Cardiac fibroblast (primary cell): ENCODE measurements around the gene ZMYM2.

Experiments used
- DNase-seq, 2 donors: peaks; one replicate each; pipeline versions ENCODE4 v3.0.0 to v3.0.0-alpha.2; 2010; ENCODE audit warnings: low read depth in 2 of 2
- H3K4me3 ChIP-seq, 2 donors: replicated peaks in 1 of 2; 1 replicate in 1 of 2; 2 replicates in 1 of 2; pipeline ENCODE4 v1.5.1; 2011; ENCODE audit warnings: low read depth in 2 of 2, low read length in 2 of 2, mild to moderate bottlenecking in 2 of 2, moderate library complexity in 1 of 2
- TF ChIP-seq, protein P1 (sequence below): IDR thresholded peaks from one replicate; pipeline ENCODE4 v1.5.1; 2011; ENCODE audit warnings: low read depth, mild to moderate bottlenecking, low read length, inconsistent platforms

ZMYM2 gene

DNA sequence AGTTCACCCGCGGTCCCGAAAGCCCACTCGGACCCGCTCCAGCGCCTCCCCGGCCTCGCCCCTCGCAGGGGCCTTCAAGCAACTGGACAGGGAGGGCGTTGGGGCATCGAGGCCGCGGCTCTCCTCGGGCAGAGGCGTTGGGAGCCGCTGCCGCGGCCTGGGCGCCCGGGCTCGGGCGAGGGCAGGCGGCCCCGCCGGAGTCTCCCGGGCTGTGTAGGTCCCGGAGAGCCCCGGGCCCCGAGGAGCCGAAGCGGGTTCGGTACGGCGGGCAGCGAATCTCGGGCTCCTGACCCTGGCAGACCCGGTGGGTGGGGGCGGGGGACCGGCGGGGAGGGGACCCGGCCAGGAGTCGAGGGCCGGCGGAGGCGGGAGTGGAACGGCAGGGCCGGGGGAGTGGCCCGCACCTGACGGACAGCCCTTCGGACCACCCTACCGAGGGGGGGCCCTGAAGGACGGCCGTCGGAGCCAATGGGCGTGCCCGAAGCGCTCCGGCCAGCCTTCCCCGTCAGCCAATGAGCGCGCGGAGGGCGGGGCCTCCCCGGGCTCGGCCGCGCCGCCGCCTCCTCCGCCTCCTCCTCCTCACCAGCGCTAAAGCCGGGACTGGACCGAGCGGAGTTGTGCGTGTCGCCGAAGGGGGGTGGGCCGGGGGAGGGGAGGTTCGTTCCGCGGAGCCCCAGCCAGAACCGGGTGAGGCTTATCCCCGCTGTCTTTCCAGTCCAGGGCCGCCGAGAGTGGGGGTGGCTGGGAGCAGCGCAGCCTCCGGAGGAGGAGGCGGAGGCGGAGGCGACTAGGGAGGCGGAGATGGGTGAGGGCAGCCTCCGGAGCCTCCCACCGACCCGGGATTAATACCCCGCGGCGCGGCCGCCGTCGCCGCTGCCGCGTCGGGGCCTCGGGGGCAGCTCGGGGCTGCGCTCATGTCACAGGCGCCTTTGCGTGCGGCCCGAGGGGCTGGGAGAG lies at the start of gene ZMYM2:
ZMYM2 (plus strand) TSS at position 573 of the 957 bp plus-strand sequence. CDS start 34,346 bp downstream, outside the sequence.
- peak within 1 kb of the TSS; percentile 90 to 94 for H3K4me3 ChIP-seq
- peak; percentile 96 to 99 for DNase-seq
- TF ChIP-seq, protein P1, sequence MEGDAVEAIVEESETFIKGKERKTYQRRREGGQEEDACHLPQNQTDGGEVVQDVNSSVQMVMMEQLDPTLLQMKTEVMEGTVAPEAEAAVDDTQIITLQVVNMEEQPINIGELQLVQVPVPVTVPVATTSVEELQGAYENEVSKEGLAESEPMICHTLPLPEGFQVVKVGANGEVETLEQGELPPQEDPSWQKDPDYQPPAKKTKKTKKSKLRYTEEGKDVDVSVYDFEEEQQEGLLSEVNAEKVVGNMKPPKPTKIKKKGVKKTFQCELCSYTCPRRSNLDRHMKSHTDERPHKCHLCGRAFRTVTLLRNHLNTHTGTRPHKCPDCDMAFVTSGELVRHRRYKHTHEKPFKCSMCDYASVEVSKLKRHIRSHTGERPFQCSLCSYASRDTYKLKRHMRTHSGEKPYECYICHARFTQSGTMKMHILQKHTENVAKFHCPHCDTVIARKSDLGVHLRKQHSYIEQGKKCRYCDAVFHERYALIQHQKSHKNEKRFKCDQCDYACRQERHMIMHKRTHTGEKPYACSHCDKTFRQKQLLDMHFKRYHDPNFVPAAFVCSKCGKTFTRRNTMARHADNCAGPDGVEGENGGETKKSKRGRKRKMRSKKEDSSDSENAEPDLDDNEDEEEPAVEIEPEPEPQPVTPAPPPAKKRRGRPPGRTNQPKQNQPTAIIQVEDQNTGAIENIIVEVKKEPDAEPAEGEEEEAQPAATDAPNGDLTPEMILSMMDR = no peak

DNA sequence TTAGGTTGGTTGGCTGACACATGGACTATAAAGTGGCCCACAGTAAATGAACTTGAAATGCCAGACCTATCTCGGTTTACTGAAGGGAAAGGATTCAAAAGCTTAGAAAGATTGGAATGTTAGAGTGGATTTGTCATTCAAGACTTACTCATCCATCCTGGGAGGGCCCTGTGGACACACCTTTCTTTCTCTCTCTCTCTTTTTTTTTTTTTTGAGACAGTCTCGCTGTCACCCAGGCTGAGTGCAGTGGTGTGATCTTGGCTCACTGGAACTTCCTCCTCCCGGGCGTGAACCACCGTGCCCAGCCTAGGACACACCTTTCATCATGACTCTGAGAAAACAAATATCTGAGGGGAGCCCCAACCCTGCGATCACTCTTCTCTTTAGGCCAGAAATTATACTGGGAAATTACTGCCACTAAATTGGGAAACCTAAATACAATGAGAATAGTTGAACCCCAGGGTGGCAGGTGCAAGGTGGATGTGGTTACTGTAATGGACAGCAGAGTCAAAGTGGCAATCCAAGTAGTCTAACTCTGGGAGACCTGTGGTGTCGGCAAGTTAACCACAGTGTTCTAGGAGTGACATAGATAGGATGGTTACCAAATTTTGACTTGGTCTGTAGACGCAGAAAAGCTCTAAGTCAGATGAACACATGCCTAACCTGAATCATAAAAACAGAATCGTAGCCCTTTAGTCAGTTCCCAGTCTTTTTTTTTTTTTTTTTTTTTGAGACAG lies 48.0 kb upstream of the ZMYM2 start:
- DNase-seq = peak in 1 of 2 donors; percentile 72

DNA sequence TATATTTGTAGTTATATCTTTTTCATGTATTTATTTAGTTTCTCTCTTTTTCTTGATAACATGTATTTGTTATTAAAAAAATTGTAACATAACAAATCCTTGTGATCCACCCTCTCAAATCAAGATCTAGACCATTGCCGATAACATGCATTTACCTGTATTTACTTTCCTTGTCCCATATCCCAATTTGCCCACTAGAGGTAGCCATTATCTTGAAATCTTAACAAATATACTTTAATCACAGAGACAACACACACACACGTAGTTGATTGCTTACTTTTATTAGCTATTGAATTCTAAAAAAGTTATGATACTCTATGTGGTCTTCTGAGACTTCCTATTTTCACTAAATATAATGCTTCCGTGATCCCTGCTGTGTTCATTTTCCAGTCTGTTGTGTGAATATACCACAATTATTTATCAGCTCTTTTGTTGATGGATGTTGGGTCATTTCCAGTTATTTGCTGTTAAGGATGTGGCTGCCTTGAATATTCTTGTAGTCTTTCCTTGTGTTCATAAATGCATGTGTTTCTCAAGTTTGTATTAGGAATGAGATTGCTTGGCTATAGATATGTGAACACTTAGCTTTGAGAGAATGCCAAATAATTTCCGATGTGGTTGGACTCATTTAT lies 31.3 kb upstream of the ZMYM2 start:
- no peak overlapping the region for H3K4me3 ChIP-seq
- peak; percentile 15 to 49 for DNase-seq
- TF ChIP-seq, protein P1 = peak; percentile 46

More for the DNA sequence above, 48.0 kb upstream of the ZMYM2 start:
- H3K4me3 ChIP-seq = no peak overlapping the region
- TF ChIP-seq, protein P1 = no peak

DNA sequence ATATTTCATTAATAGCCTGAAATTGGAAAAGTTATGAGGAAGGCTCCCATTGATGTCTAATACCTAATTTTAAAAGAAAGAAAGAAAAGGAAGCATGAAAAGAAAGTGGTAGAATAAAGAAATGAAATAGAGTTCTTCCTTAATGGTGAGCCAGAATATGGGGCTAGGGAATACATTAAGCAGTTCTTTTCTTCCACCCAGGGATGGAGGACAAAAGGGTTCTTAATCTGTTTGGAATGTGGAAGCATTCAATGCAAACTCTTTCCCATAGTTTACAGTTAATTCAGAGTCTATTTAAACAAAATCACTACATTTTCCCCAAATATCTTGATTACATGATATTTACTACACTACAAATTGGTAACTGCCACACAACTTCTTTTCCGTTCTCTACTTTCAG lies 18.4 kb upstream of the ZMYM2 start:
- DNase-seq = no peak
- H3K4me3 ChIP-seq = no peak overlapping the region
- TF ChIP-seq, protein P1 = no peak

DNA sequence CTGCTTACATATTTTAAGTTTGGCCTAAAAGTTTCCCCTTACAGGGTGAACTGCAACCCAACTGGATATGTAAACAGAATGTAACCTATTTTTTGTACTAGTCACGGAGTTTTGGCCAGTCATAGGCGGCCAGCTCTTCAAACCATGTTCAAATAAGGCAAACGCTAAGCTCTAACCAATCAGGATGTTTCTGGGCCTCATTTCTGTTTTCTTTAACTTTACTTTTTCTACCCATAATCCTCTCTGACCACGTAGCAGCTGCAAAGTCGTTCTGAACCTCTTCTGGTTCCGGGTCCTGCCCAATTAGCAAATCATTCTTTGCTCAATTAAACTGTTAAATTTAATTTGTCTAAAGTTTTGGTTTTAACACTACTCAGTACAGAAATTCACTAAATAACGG lies 8.2 kb upstream of the ZMYM2 start:
- TF ChIP-seq, protein P1 = no peak
- H3K4me3 ChIP-seq = no peak overlapping the region
- no peak for DNase-seq

DNA sequence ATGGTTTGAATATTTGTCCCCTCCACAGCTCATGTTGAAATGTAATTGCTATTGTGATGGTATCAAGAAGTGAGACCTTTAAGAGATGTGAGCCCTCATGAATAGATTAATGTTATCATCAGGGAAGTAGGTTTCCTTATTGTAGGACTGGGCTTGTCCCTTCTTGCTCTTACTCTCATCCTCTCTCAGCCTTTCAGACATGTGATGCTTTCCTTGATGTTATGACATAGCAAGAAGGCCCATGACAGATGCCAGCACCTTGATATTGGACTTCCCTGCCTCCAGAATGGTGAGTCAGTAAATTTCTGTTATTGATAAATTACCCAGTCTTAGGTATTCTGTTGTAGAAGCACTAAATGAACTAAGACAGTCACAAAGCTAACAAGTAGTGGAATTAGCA lies 5.7 kb upstream of the ZMYM2 start:
- DNase-seq = no peak
- TF ChIP-seq, protein P1 = no peak
- H3K4me3 ChIP-seq = no peak overlapping the region
